ENCODE data around the gene ZNF609. TPM values are rescaled to one million over a fixed set of nuclear protein-coding genes. Genes with fewer than 3 reads are reported as not detected.

The ZNF609 gene
- total and polyA plus RNA-seq, 4 donors = 4.6 to 18.1 (median 8.0) TPM

DNA sequence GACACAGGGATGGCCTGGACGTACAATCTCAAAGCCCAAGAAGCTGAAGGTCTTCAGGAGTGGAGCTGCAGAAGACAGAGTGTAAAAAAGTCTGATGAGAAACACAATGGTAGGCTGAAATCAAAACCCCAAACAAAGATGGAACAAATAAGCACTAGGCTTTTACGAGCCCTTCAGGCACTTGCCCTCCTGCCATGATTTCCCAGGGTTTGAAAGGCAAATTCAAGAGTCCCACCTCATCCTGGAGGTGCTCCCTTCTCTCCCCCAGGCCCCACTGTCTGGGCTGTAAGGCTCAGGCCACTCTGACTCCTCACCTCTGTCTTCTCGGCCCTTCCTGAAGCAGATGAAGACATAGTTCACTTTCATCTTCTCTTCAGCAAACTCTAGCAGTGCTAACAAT, 228.4 kb downstream of the ZNF609 start:
- Histone ChIP-seq H3K36me3 (ENCODE audit: control insufficient read depth in 4 of 4, insufficient read depth in 3 of 4, low read depth in 1 of 4, low read length in 3 of 4) (peaks cover 3 to 47% (median 30%) of the 10 kb centered on the region in 4 donors), H3K27ac (ENCODE audit: low read depth in 1 of 2, low read length in 2 of 2) (peak overlapping the region in 1 of 2 donors; percentile 31), H3K9me3 (ENCODE audit: control insufficient read depth in 4 of 4, low read length in 3 of 4) (no peaks in the 10 kb centered on the region), H3K9ac (ENCODE audit: low read depth in 1 of 2, low read length in 2 of 2) (no peak overlapping the region), H3K4me3 (ENCODE audit: low read depth in 1 of 3, low read length in 3 of 3) (no peak overlapping the region), H3K27me3 (ENCODE audit: control insufficient read depth in 4 of 4, insufficient read depth in 4 of 4, low read length in 3 of 4) (no peaks in the 10 kb centered on the region), H3K4me1 (ENCODE audit: control insufficient read depth in 4 of 4, insufficient read depth in 4 of 4, low read length in 3 of 4) (peaks cover 5 to 36% (median 28%) of the 10 kb centered on the region in 4 donors)
- WGBS = 86% methylated on average over 3 of the region's 3 CpGs
- TF ChIP-seq TAF1 (conservative IDR thresholded peaks at IDR 0.05) = no peak
- TF ChIP-seq, protein P1, sequence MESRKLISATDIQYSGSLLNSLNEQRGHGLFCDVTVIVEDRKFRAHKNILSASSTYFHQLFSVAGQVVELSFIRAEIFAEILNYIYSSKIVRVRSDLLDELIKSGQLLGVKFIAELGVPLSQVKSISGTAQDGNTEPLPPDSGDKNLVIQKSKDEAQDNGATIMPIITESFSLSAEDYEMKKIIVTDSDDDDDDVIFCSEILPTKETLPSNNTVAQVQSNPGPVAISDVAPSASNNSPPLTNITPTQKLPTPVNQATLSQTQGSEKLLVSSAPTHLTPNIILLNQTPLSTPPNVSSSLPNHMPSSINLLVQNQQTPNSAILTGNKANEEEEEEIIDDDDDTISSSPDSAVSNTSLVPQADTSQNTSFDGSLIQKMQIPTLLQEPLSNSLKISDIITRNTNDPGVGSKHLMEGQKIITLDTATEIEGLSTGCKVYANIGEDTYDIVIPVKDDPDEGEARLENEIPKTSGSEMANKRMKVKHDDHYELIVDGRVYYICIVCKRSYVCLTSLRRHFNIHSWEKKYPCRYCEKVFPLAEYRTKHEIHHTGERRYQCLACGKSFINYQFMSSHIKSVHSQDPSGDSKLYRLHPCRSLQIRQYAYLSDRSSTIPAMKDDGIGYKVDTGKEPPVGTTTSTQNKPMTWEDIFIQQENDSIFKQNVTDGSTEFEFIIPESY (IDR thresholded peaks at IDR 0.05) = no peak
- TF ChIP-seq, protein P2, sequence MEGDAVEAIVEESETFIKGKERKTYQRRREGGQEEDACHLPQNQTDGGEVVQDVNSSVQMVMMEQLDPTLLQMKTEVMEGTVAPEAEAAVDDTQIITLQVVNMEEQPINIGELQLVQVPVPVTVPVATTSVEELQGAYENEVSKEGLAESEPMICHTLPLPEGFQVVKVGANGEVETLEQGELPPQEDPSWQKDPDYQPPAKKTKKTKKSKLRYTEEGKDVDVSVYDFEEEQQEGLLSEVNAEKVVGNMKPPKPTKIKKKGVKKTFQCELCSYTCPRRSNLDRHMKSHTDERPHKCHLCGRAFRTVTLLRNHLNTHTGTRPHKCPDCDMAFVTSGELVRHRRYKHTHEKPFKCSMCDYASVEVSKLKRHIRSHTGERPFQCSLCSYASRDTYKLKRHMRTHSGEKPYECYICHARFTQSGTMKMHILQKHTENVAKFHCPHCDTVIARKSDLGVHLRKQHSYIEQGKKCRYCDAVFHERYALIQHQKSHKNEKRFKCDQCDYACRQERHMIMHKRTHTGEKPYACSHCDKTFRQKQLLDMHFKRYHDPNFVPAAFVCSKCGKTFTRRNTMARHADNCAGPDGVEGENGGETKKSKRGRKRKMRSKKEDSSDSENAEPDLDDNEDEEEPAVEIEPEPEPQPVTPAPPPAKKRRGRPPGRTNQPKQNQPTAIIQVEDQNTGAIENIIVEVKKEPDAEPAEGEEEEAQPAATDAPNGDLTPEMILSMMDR (IDR thresholded peaks at IDR 0.05; ENCODE audit: low read depth, low read length, missing input control) = no peak
- no peak for TF ChIP-seq HNF4A (conservative IDR thresholded peaks at IDR 0.05)
- no peak for TF ChIP-seq FOXA2 (IDR thresholded peaks at IDR 0.05)
- no peak for TF ChIP-seq EGR1 (IDR thresholded peaks at IDR 0.05; ENCODE audit: low read depth in 2 of 2)
- no peak for TF ChIP-seq JUND (IDR thresholded peaks at IDR 0.05)
- TF ChIP-seq, protein P3, sequence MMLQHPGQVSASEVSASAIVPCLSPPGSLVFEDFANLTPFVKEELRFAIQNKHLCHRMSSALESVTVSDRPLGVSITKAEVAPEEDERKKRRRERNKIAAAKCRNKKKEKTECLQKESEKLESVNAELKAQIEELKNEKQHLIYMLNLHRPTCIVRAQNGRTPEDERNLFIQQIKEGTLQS (IDR thresholded peaks at IDR 0.05) = no peak
- no peak for TF ChIP-seq SP1 (IDR thresholded peaks at IDR 0.05)
- TF ChIP-seq, protein P4, sequence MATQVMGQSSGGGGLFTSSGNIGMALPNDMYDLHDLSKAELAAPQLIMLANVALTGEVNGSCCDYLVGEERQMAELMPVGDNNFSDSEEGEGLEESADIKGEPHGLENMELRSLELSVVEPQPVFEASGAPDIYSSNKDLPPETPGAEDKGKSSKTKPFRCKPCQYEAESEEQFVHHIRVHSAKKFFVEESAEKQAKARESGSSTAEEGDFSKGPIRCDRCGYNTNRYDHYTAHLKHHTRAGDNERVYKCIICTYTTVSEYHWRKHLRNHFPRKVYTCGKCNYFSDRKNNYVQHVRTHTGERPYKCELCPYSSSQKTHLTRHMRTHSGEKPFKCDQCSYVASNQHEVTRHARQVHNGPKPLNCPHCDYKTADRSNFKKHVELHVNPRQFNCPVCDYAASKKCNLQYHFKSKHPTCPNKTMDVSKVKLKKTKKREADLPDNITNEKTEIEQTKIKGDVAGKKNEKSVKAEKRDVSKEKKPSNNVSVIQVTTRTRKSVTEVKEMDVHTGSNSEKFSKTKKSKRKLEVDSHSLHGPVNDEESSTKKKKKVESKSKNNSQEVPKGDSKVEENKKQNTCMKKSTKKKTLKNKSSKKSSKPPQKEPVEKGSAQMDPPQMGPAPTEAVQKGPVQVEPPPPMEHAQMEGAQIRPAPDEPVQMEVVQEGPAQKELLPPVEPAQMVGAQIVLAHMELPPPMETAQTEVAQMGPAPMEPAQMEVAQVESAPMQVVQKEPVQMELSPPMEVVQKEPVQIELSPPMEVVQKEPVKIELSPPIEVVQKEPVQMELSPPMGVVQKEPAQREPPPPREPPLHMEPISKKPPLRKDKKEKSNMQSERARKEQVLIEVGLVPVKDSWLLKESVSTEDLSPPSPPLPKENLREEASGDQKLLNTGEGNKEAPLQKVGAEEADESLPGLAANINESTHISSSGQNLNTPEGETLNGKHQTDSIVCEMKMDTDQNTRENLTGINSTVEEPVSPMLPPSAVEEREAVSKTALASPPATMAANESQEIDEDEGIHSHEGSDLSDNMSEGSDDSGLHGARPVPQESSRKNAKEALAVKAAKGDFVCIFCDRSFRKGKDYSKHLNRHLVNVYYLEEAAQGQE (IDR thresholded peaks at IDR 0.05) = no peak
- no peak for TF ChIP-seq RAD21 (IDR thresholded peaks at IDR 0.05)
- no peak for TF ChIP-seq HNF4G (IDR thresholded peaks at IDR 0.05)
- TF ChIP-seq, protein P5, sequence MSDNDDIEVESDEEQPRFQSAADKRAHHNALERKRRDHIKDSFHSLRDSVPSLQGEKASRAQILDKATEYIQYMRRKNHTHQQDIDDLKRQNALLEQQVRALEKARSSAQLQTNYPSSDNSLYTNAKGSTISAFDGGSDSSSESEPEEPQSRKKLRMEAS (IDR thresholded peaks at IDR 0.05) = no peak
- no peak for TF ChIP-seq GABPA (IDR thresholded peaks at IDR 0.05 in 1 of 2, conservative IDR thresholded peaks at IDR 0.05 in 1 of 2)
- no peak for TF ChIP-seq YY1 (IDR thresholded peaks at IDR 0.05)
- TF ChIP-seq FOXA1 (IDR thresholded peaks at IDR 0.05) = no peak
- no peak for TF ChIP-seq NR2F2 (IDR thresholded peaks at IDR 0.05)
- TF ChIP-seq RXRA (IDR thresholded peaks at IDR 0.05) = no peak
- no peak for DNase-seq (ENCODE audit: low spot score)

Data from liver (tissue), 9 donors.